Activated CD4-positive, alpha-beta memory T cell treated with anti-CD3 and anti-CD28 coated beads, Interleukin-2, amount 10 ng/mL, durations not matched to agents 7 days and 5 days (primary cell): Measurements from ENCODE around the gene UNC5C. TPM values are rescaled to one million over a fixed set of nuclear protein-coding genes. Genes with fewer than 3 reads are reported as not detected.

Source experiments
- CTCF ChIA-PET: fragments of 350-600 bp; sonication (Branson Sonifier 250); formaldehyde crosslinking; loops from one replicate; lab custom pipeline; 2021; ENCODE audit warnings: antibody characterized with exemption, inconsistent platforms; lab: Charles Lee
- POLR2A ChIA-PET: fragments of 350-600 bp; sonication (Branson Sonifier 250); formaldehyde crosslinking; loops from one replicate; lab custom pipeline; 2021; ENCODE audit warnings: antibody characterized with exemption; lab: Charles Lee
- DNase-seq: peaks from one replicate; pipeline ENCODE4 v3.0.0-alpha.2; 2020
- H3K27ac Mint-ChIP-seq: one replicate; pipeline ENCODE4 v1.8.0; 2021; ENCODE audit warnings: mild to moderate bottlenecking, mixed read lengths
- H3K27me3 Mint-ChIP-seq: one replicate; pipeline ENCODE4 v1.8.0; 2021; ENCODE audit warnings: mixed read lengths
- H3K36me3 Mint-ChIP-seq: one replicate; pipeline ENCODE4 v1.8.0; 2021; ENCODE audit warnings: low read depth, mixed read lengths
- H3K4me1 Mint-ChIP-seq: one replicate; pipeline ENCODE4 v1.8.0; 2021; ENCODE audit warnings: mixed read lengths
- H3K4me3 Mint-ChIP-seq: one replicate; pipeline ENCODE4 v1.8.0; 2021; ENCODE audit warnings: mild to moderate bottlenecking, mixed read lengths
- H3K9me3 Mint-ChIP-seq: one replicate; pipeline ENCODE4 v1.8.0; 2021; ENCODE audit warnings: mixed read lengths
- total RNA-seq, 2 experiments: library from RNA; stranded (reverse); gene quantifications; one replicate each; pipeline ENCODE4 v1.2.3, GENCODE V29; 2021

UNC5C gene
- total RNA-seq, 2 experiments from 2014 or later = not detected

DNA sequence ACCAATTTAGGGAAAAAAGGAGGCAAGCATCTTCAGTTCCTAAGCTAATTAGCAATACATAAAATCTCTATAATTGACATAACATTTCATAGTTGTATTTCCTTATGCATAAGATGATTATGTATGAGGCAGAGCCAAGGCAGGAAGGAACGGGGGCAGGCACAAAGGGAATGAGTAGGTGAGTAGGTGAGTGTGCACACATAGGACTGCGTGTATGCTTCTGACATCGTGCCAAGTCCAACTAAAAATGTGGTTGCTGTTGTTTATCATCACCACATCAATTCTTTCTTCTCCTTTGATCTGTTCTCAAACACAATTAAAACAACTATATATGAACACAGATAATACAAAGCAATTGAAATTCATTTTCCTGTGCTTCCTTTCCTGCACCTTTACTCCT, 131.2 kb downstream of the UNC5C start:
- no peak overlapping the region for H3K4me3 Mint-ChIP-seq
- POLR2A ChIA-PET = no interaction called here
- no peaks in the 10 kb centered on the region for H3K27me3 Mint-ChIP-seq
- no peak overlapping the region for H3K27ac Mint-ChIP-seq
- no peak for DNase-seq
- H3K4me1 Mint-ChIP-seq = no peaks in the 10 kb centered on the region
- no peaks in the 10 kb centered on the region for H3K9me3 Mint-ChIP-seq
- CTCF ChIA-PET = no interaction called here
- H3K36me3 Mint-ChIP-seq = no peaks in the 10 kb centered on the region

DNA sequence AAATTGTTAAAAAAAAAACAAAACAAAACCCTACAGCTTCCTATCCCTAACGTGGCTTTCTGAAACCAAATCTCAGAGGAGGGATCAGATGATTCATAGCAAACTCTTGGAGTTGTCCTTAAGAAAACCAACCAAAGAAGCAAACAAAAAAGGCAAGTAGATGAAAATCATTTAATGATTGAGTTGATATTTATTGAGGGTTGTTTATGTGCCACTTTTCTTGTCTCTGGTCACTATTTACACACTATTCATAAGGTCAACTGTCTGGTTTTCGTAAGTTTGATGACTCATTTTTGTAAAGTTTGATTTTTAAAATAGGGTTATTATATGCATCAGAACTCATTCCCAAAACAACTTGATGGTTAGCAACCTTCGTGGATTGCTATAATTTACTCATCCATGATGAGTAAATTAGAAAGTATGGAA, 133.4 kb downstream of the UNC5C start:
- no peaks in the 10 kb centered on the region for H3K36me3 Mint-ChIP-seq
- H3K4me1 Mint-ChIP-seq = no peaks in the 10 kb centered on the region
- no peaks in the 10 kb centered on the region for H3K27me3 Mint-ChIP-seq
- no peak overlapping the region for H3K4me3 Mint-ChIP-seq
- H3K27ac Mint-ChIP-seq = no peak overlapping the region
- no peak for DNase-seq
- ChIA-PET POLR2A (no interaction called here), CTCF (no interaction called here)
- H3K9me3 Mint-ChIP-seq = no peaks in the 10 kb centered on the region

DNA sequence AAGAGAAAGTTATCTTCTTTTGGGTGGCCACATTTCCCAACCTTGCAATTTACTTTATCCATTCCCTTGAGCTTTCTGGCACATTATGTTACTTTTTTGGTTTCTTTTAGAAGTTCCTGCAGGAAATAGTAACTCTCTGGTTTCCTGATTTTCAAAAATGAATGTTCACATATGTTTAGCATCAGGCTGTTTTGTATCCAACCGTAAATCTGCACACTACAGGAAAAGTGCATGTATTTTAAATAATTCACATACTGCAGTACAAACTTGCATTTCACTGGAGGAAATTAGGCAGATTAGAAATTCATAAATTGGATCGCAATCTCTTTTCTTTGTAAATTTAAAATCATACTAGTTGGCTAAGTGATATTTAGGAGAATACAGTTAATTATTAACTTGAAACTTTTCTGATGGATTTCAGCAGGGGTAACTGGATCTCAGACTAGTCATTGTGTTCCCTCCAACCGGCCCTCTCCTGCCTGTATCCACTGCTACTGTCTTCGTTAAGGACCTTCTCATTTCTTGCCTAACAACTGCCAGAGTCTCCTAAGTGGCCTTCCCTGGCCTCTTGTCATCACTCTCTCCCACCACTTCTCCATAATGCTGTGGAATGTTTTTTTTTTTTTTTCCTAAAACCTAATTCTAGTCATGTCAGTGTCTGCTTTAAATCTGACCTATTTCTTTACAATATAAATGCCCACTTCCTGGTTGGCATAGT, 137.2 kb downstream of the UNC5C start:
- Mint-ChIP-seq H3K9me3 (no peaks in the 10 kb centered on the region), H3K27me3 (peaks cover 3% of the 10 kb centered on the region), H3K36me3 (no peaks in the 10 kb centered on the region), H3K4me1 (no peaks in the 10 kb centered on the region), H3K27ac (no peak overlapping the region), H3K4me3 (no peak overlapping the region)
- DNase-seq = no peak
- CTCF ChIA-PET = no interaction called here
- POLR2A ChIA-PET = no interaction called here

DNA sequence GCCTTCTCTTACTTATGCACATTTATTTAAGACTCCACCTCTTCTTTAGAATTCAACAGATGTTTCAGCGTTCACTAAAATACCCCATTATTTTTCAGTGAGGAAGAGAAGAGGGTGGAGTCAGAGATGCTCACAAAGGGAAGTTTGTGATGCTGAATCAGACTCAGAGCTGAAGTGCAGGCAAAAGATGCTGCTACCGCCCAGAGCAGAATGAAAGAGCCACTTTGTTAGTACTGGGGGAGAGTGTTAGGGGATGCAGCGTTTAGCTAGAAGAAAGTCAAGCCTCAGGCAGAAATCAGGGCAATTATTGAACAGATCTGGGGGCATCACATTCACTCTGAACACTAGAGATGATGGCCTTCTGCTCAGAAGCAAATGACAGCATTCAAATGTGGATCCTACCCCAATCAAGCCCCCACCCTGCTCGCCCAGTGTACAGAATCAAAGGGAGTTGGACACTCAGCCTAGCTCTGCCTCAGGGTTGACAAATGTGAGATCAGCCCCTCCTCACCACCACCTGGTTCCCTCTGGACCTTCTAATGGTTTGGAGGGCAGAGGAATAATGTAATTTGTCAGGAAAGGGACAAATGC, 138.3 kb downstream of the UNC5C start:
- H3K9me3 Mint-ChIP-seq = no peaks in the 10 kb centered on the region
- no peaks in the 10 kb centered on the region for H3K36me3 Mint-ChIP-seq
- H3K4me1 Mint-ChIP-seq = no peaks in the 10 kb centered on the region
- no peak for DNase-seq
- no peak overlapping the region for H3K4me3 Mint-ChIP-seq
- peaks cover 3% of the 10 kb centered on the region for H3K27me3 Mint-ChIP-seq
- H3K27ac Mint-ChIP-seq = no peak overlapping the region
- ChIA-PET POLR2A (no interaction called here), CTCF (no interaction called here)

DNA sequence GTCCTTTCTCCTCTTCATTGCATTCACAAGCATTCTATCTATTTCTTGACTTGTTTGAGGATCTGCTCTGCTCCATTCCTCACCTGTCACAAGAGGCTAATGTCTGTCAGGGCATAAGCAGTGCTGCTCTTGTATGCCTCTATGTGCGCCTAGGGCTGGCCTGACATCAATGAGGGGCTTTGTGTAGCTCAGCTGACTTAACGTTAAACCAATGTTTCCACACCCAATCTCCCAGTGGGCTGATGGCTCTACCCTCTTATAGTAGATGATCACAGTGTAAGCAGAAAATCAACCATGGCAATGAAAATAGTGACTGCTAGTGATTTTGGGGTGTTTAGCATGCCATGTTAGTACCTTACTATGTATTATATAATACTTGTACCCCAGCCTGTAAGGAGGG, 139.0 kb downstream of the UNC5C start:
- H3K27me3 Mint-ChIP-seq = peaks cover 3% of the 10 kb centered on the region
- no peaks in the 10 kb centered on the region for H3K4me1 Mint-ChIP-seq
- ChIA-PET POLR2A (no interaction called here), CTCF (no interaction called here)
- H3K27ac Mint-ChIP-seq = no peak overlapping the region
- no peaks in the 10 kb centered on the region for H3K9me3 Mint-ChIP-seq
- DNase-seq = no peak
- no peak overlapping the region for H3K4me3 Mint-ChIP-seq
- no peaks in the 10 kb centered on the region for H3K36me3 Mint-ChIP-seq

DNA sequence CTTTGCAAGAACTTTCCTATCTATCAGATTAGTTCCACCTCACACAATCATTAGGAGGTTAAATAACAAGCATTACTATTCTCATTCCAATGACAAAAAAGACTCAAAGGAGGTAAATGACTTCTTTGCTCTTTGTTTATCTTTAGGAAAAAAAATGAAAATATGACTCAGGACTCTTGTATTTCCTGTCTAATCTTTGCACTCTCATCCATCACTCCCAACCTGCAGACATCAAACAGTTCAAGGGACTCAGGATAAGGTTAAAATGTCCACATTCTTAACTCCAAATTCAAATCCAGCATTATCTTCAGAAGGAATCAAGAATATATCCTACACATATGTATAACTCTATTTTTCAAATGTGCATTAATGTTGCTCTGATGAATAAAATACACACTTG, 139.6 kb downstream of the UNC5C start:
- ChIA-PET POLR2A (no interaction called here), CTCF (no interaction called here)
- H3K4me1 Mint-ChIP-seq = no peaks in the 10 kb centered on the region
- no peaks in the 10 kb centered on the region for H3K36me3 Mint-ChIP-seq
- no peak overlapping the region for H3K27ac Mint-ChIP-seq
- no peak overlapping the region for H3K4me3 Mint-ChIP-seq
- no peaks in the 10 kb centered on the region for H3K9me3 Mint-ChIP-seq
- DNase-seq = no peak
- peaks cover 3% of the 10 kb centered on the region for H3K27me3 Mint-ChIP-seq

DNA sequence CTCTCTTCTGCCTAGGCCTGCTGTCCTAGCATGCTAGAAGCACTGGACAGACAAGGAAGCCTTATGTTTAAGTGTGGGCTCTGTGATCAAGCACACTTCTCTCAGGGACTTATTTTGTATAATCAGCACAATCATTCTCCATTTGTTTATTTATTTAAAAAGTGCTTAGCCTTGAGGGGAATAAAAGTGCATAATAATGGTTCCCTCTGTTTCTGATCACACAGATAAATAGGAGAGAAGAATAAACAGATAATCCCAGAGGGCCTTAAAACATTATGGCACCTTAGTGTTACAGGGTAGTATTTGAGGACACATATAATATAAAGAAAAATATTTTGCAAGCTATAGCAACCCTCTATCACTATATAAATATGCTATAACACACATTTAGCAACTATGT, 146.5 kb downstream of the UNC5C start:
- Mint-ChIP-seq H3K4me1 (no peaks in the 10 kb centered on the region), H3K36me3 (no peaks in the 10 kb centered on the region), H3K27ac (no peak overlapping the region), H3K9me3 (no peaks in the 10 kb centered on the region), H3K27me3 (peaks cover 3% of the 10 kb centered on the region), H3K4me3 (no peak overlapping the region)
- POLR2A ChIA-PET = no interaction called here
- CTCF ChIA-PET = interaction anchor here (0.5 kb wide), 1 partner anchor 37 kb away, joined by 3 read pairs; no protein-coding TSS in a partner anchor
- DNase-seq = no peak

DNA sequence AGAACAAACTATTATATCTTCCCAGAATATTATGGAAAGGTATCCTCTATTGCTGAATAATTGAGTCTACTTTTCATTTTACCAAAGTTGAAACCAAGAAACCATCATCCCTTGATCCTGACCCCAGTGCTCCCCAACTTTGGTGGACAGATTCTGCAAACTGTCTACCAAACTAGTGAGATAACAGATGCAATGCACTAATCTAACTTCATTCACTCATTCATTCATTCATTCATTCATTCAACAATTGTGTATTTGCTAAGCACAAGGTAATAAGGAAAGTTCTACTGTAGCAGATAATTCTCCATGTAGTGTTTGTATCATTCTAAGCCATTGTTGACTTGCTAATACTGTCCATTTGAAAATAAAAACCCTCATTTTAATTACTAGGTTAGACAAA, 150.6 kb downstream of the UNC5C start:
- DNase-seq = no peak
- H3K4me1 Mint-ChIP-seq = no peaks in the 10 kb centered on the region
- POLR2A ChIA-PET = no interaction called here
- CTCF ChIA-PET = no interaction called here
- H3K36me3 Mint-ChIP-seq = no peaks in the 10 kb centered on the region
- H3K4me3 Mint-ChIP-seq = no peak overlapping the region
- H3K27me3 Mint-ChIP-seq = no peaks in the 10 kb centered on the region
- no peaks in the 10 kb centered on the region for H3K9me3 Mint-ChIP-seq
- no peak overlapping the region for H3K27ac Mint-ChIP-seq

DNA sequence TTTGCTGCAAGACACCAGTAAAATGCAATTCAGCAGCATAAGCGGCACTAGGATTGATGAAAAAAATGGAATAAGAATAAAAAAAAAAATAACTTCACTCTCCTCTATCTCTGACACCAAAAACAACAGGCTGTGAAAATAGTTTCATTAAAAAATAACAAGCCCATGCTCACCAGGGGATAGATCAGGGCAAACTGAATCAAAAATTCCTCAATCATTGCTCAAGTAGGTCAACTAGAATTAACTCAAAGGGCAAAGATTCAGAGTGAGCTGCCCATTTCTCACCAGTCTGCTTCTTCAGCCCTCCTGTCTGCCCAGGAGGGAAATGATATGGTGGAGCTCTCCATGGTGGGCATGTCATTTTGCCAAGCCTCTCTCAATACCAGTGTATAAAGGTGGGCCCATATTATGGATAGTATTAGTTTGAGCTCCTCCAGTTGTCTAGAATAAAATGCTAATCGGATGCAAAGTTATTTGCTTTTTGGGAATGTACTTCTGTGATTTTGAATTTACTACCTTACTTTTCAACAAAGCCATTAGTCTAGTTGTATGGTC, 153.9 kb downstream of the UNC5C start:
- H3K4me3 Mint-ChIP-seq = no peak overlapping the region
- H3K9me3 Mint-ChIP-seq = no peaks in the 10 kb centered on the region
- no peak overlapping the region for H3K27ac Mint-ChIP-seq
- POLR2A ChIA-PET = no interaction called here
- CTCF ChIA-PET = no interaction called here
- no peaks in the 10 kb centered on the region for H3K4me1 Mint-ChIP-seq
- H3K36me3 Mint-ChIP-seq = no peaks in the 10 kb centered on the region
- no peaks in the 10 kb centered on the region for H3K27me3 Mint-ChIP-seq
- no peak for DNase-seq

DNA sequence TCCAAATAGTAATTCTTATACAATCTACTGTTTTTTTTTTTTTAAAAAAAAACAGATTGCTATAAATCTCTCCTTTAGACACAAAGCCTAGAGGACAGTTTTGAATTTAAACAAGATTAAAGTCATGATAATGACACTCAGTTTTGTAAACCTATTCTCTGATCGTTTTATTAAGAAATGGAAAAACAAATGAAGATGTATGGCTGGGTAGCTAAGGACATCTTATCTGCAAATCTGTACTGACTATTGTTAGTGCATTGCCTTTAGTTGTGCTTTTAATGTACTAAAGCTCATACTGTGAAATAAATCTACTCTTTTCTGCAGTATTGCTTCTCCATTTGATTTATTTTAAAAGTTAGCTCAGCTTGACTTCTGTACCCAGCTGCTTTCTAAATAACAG, 155.0 kb downstream of the UNC5C start:
- Mint-ChIP-seq H3K4me1 (no peaks in the 10 kb centered on the region), H3K27me3 (no peaks in the 10 kb centered on the region), H3K27ac (no peak overlapping the region), H3K36me3 (no peaks in the 10 kb centered on the region), H3K9me3 (no peaks in the 10 kb centered on the region), H3K4me3 (no peak overlapping the region)
- DNase-seq = no peak
- ChIA-PET POLR2A (no interaction called here), CTCF (no interaction called here)

DNA sequence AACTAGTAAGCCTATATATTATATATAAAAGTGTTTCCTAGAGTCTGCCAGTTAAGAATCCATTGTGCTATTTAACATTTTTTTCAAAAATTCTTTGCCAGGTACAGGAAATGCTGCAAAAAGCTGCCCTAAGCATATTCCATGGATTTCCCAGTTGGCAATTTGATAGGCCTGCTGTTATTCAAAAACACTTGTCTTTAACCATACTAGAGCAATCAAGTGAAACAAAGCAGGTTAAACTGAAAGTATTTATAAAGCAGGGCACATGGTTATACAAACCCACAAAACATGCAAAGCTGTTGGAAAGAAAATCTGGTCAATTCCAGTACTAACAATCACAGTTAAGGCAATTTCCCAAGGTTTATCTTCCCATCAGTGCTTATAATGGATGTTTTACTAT, 159.9 kb downstream of the UNC5C start:
- no peak overlapping the region for H3K27ac Mint-ChIP-seq
- no peaks in the 10 kb centered on the region for H3K4me1 Mint-ChIP-seq
- no peaks in the 10 kb centered on the region for H3K36me3 Mint-ChIP-seq
- ChIA-PET CTCF (no interaction called here), POLR2A (no interaction called here)
- H3K9me3 Mint-ChIP-seq = no peaks in the 10 kb centered on the region
- H3K4me3 Mint-ChIP-seq = no peak overlapping the region
- DNase-seq = no peak
- H3K27me3 Mint-ChIP-seq = no peaks in the 10 kb centered on the region

DNA sequence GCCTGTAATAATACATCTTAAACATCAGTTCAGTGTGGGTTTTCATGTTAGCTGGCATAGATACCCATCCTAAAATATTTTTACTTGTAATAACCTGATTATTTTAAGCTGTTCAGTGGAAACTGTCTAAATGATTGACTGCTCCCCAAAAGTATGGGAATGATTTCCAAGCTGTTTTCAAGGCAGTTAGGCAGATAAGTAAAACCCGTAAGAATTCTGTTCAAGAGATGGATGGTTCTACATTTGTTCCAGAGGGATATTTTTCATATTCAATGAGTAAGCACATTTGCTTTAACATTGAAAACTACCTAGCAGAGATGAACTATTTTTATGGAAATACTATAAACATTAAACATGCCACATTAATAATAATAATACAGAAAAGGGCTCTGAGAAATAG, 161.1 kb downstream of the UNC5C start:
- Mint-ChIP-seq H3K4me1 (no peaks in the 10 kb centered on the region), H3K27ac (no peak overlapping the region), H3K36me3 (no peaks in the 10 kb centered on the region), H3K27me3 (no peaks in the 10 kb centered on the region), H3K9me3 (no peaks in the 10 kb centered on the region), H3K4me3 (no peak overlapping the region)
- ChIA-PET POLR2A (no interaction called here), CTCF (no interaction called here)
- no peak for DNase-seq

DNA sequence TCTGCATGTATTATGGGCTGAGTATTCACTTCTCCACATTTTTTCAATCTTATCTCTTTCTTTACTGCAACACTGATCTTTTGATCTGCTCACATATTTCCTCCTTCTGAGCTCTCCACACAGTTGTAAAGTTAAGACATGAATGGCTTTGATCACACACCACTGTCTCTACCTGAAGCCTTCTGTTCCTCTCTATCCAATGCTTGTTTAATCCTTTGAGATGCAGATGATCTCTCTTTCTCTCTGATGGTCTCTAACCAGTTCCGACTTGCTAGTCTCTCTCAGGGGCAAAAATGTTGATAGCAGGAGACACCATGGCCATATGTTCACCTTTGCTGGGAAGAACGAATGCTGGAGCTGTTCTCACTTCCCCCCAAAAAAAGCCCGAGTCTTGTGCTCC, 162.4 kb downstream of the UNC5C start:
- H3K36me3 Mint-ChIP-seq = no peaks in the 10 kb centered on the region
- no peaks in the 10 kb centered on the region for H3K9me3 Mint-ChIP-seq
- H3K27ac Mint-ChIP-seq = no peak overlapping the region
- no peaks in the 10 kb centered on the region for H3K27me3 Mint-ChIP-seq
- H3K4me1 Mint-ChIP-seq = no peaks in the 10 kb centered on the region
- ChIA-PET CTCF (no interaction called here), POLR2A (no interaction called here)
- no peak overlapping the region for H3K4me3 Mint-ChIP-seq
- no peak for DNase-seq
